HepG2 (cell line): ENCODE results near the gene FGFR4. TPM values are rescaled to one million over a fixed set of nuclear protein-coding genes. Genes with fewer than 3 reads are reported as not detected.

ENCODE experiments used
- CHD2 ChIP-seq: IDR thresholded peaks from 2 replicates; pipeline ENCODE4 v1.6.1; 2011; ENCODE audit warnings: low read depth, low read length, improper control_type of control experiment
- ELF1 ChIP-seq: sonication (generic); formaldehyde crosslinking; IDR thresholded peaks from 2 replicates; pipeline ENCODE4 v1.4.0; 2020; ENCODE audit warnings: missing genetic modification reagents
- ERF ChIP-seq: IDR thresholded peaks from 2 replicates; pipeline ENCODE4 v1.6.1; 2018; ENCODE audit warnings: missing biosample characterization, missing genetic modification reagents
- JUND ChIP-seq: sonication (generic); formaldehyde crosslinking; IDR thresholded peaks from 2 replicates; pipeline ENCODE4 v1.8.0; 2022; ENCODE audit warnings: mild to moderate bottlenecking, missing genetic modification reagents
- LBX2 ChIP-seq: sonication (generic); formaldehyde crosslinking; IDR thresholded peaks from 2 replicates; pipeline ENCODE4 v1.5.0; 2020; ENCODE audit warnings: missing genetic modification reagents, mild to moderate bottlenecking, borderline replicate concordance
- LCORL ChIP-seq, 2 experiments: fragments of 450-650 bp in 1 of 2; sonication (generic) in 1 of 2; formaldehyde crosslinking in 1 of 2; IDR thresholded peaks; 2 replicates each; pipeline versions ENCODE4 v1.5.0 to v1.6.1; 2017 to 2020; ENCODE audit warnings: antibody characterized with exemption in 1 of 2, missing genetic modification reagents in 1 of 2
- MEF2D ChIP-seq: sonication (generic); formaldehyde crosslinking; IDR thresholded peaks from 2 replicates; pipeline ENCODE4 v1.5.1; 2020; ENCODE audit warnings: mild to moderate bottlenecking, missing genetic modification reagents
- MNT ChIP-seq: fragments of 450-650 bp; IDR thresholded peaks from 2 replicates; pipeline ENCODE4 v1.6.1; 2016
- MTF2 ChIP-seq: sonication (generic); formaldehyde crosslinking; IDR thresholded peaks from 2 replicates; pipeline ENCODE4 v1.5.0; 2020; ENCODE audit warnings: missing genetic modification reagents, borderline replicate concordance
- MYC ChIP-seq: sonication (generic); formaldehyde crosslinking; IDR thresholded peaks from 2 replicates; pipeline ENCODE4 v1.9.0; 2021; ENCODE audit warnings: missing genetic modification reagents, borderline replicate concordance
- MZF1 ChIP-seq: sonication (generic); formaldehyde crosslinking; IDR thresholded peaks from 2 replicates; pipeline ENCODE4 v1.8.1; 2023; ENCODE audit warnings: mild to moderate bottlenecking, missing genetic modification reagents, borderline replicate concordance
- NKX3-1 ChIP-seq: sonication (generic); formaldehyde crosslinking; IDR thresholded peaks from 2 replicates; pipeline ENCODE4 v1.5.0; 2020; ENCODE audit warnings: missing genetic modification reagents
- RFXANK ChIP-seq: IDR thresholded peaks from 2 replicates; pipeline ENCODE4 v1.6.1; 2016
- SNAPC5 ChIP-seq: sonication (generic); formaldehyde crosslinking; IDR thresholded peaks from 2 replicates; pipeline ENCODE4 v1.8.1; 2023; ENCODE audit warnings: mild to moderate bottlenecking, missing genetic modification reagents, borderline replicate concordance
- SP5 ChIP-seq: IDR thresholded peaks from 2 replicates; pipeline ENCODE4 v1.6.1; 2016; ENCODE audit warnings: low read depth, borderline replicate concordance
- STAT6 ChIP-seq: sonication (generic); formaldehyde crosslinking; IDR thresholded peaks from 2 replicates; pipeline ENCODE4 v1.4.0; 2020; ENCODE audit warnings: missing genetic modification reagents, mild to moderate bottlenecking, borderline replicate concordance
- TAF1 ChIP-seq: sonication (generic); formaldehyde crosslinking; IDR thresholded peaks from 2 replicates; pipeline ENCODE4 v1.4.0; 2020; ENCODE audit warnings: missing genetic modification reagents
- YEATS4 ChIP-seq: sonication (generic); formaldehyde crosslinking; IDR thresholded peaks from 2 replicates; pipeline ENCODE4 v1.4.0; 2020; ENCODE audit warnings: missing genetic modification reagents, borderline replicate concordance
- ZNF138 ChIP-seq: sonication (generic); formaldehyde crosslinking; IDR thresholded peaks from 2 replicates; pipeline ENCODE4 v1.5.0; 2020; ENCODE audit warnings: mild to moderate bottlenecking, low read depth, missing genetic modification reagents
- ZNF235 ChIP-seq: sonication (generic); formaldehyde crosslinking; IDR thresholded peaks from 2 replicates; pipeline ENCODE4 v1.8.1; 2023; ENCODE audit warnings: mild to moderate bottlenecking, missing genetic modification reagents, borderline replicate concordance
- ZNF253 ChIP-seq: sonication (generic); formaldehyde crosslinking; IDR thresholded peaks from 2 replicates; pipeline ENCODE4 v1.8.0; 2022; ENCODE audit warnings: mild to moderate bottlenecking, missing genetic modification reagents, borderline replicate concordance
- ZNF263 ChIP-seq: sonication (generic); formaldehyde crosslinking; IDR thresholded peaks from 2 replicates; pipeline ENCODE4 v1.4.0; 2020; ENCODE audit warnings: missing genetic modification reagents
- ZNF563 ChIP-seq: sonication (generic); formaldehyde crosslinking; IDR thresholded peaks from 2 replicates; pipeline ENCODE4 v1.8.0; 2022; ENCODE audit warnings: mild to moderate bottlenecking, moderate library complexity, missing genetic modification reagents
- ZNF564 ChIP-seq: sonication (generic); formaldehyde crosslinking; IDR thresholded peaks from 2 replicates; pipeline ENCODE4 v1.8.1; 2023; ENCODE audit warnings: mild to moderate bottlenecking, missing genetic modification reagents
- ZNF670 ChIP-seq: sonication (generic); formaldehyde crosslinking; IDR thresholded peaks from 2 replicates; pipeline ENCODE4 v1.8.0; 2022; ENCODE audit warnings: mild to moderate bottlenecking, missing genetic modification reagents, borderline replicate concordance
- ZNF720 ChIP-seq: sonication (generic); formaldehyde crosslinking; IDR thresholded peaks from 2 replicates; pipeline ENCODE4 v1.4.0; 2020; ENCODE audit warnings: missing genetic modification reagents
- polyA plus RNA-seq, 8 experiments: library from polyadenylated mRNA; depleted of rRNA in 3 of 8; stranded (reverse) in 7 of 8; unstranded in 1 of 8; fragments of >200 nt; fragmentation: Illumina TruSeq in 4 of 8; extraction: Trizol in 4 of 8; gene quantifications; 2 replicates each; pipeline versions ENCODE4 v1.2.1 to v1.2.3, GENCODE V29; 2011 to 2016; ENCODE audit warnings: low read depth in 4 of 8, missing spikeins in 1 of 8, mixed read lengths in 1 of 8; ENCODE audit not compliant: insufficient read depth in 1 of 8
- total RNA-seq, 5 experiments: library from RNA; depleted of rRNA; stranded (reverse); fragments of >200 nt; fragmentation: Illumina TruSeq; extraction: Trizol; gene quantifications; 2 replicates each; pipeline ENCODE4 v1.2.3, GENCODE V29; 2016; ENCODE audit warnings: low read depth in 1 of 5

The FGFR4 gene
- total and polyA plus RNA-seq, 2 of the 13 experiments (the other 11 are each of a cell fraction or from before 2014, with no cell fraction given) = 129 to 219 TPM

- 0 out of 2 replicates have a peak, but pooled peaks have one; percentile 63 for TF ChIP-seq ZNF138 (CRISPR knock-in tag)
- TF ChIP-seq ZNF720 (CRISPR knock-in tag) = no peak
- peak; percentile 55 for TF ChIP-seq MYC (CRISPR knock-in tag)
- no peak for TF ChIP-seq ZNF670
- no peak for TF ChIP-seq STAT6
- TF ChIP-seq ZNF253 (CRISPR knock-in tag) = no peak
- peak; percentile 51; the same call in 1 of the 2 replicates for TF ChIP-seq YEATS4 (CRISPR knock-in tag)
- peak; percentile 77; the same call in 1 of the 2 replicates for TF ChIP-seq ZNF564
- no peak; the same call in 1 of the 2 replicates for TF ChIP-seq TAF1 (CRISPR knock-in tag)
- TF ChIP-seq MNT = no peak
- 0 out of 2 replicates have a peak, but pooled peaks have one; percentile 31 for TF ChIP-seq JUND (CRISPR knock-in tag)
- peak; percentile 32; the same call in 1 of the 2 replicates for TF ChIP-seq CHD2
- TF ChIP-seq ELF1 = 0 out of 2 replicates have a peak, but pooled peaks have one; percentile 27
- peak; percentile 71; the same call in 1 of the 2 replicates for TF ChIP-seq ERF (CRISPR knock-in tag)
- TF ChIP-seq MEF2D (CRISPR knock-in tag) = no peak; the same call in 1 of the 2 replicates
- no peak for TF ChIP-seq SNAPC5 (CRISPR knock-in tag)
- TF ChIP-seq NKX3-1 (CRISPR knock-in tag) = 0 out of 2 replicates have a peak, but pooled peaks have one; percentile 28
- no peak for TF ChIP-seq RFXANK (CRISPR knock-in tag)
- no peak for TF ChIP-seq MZF1
- no peak for TF ChIP-seq MTF2 (CRISPR knock-in tag)
- TF ChIP-seq LCORL (IDR thresholded peaks at IDR 0.05) = no peak
- peak; percentile 75 for TF ChIP-seq LCORL (CRISPR knock-in tag; IDR thresholded peaks at IDR 0.05)
- TF ChIP-seq LBX2 (CRISPR knock-in tag) = no peak; the same call in 1 of the 2 replicates
- TF ChIP-seq ZNF235 (CRISPR knock-in tag) = 0 out of 2 replicates have a peak, but pooled peaks have one; percentile 30
- no peak; the same call in 1 of the 2 replicates for TF ChIP-seq ZNF563
- TF ChIP-seq ZNF263 (CRISPR knock-in tag) = 0 out of 2 replicates have a peak, but pooled peaks have one; percentile 43
- TF ChIP-seq SP5 = 0 out of 2 replicates have a peak, but pooled peaks have one; percentile 29
These were observed 19.2 kb downstream of the FGFR4 start (continued) for GRCh38 chr5:177105691-177106476.
